GM19193 (cell line): ENCODE measurements around the gene MDM4.

ENCODE experiments used
- POLR2A ChIP-seq: IDR thresholded peaks from 4 replicates; pipeline ENCODE4 v1.6.1; 2011; ENCODE audit not compliant: insufficient read depth, insufficient read length; ENCODE audit errors: extremely low read depth

MDM4 gene

DNA sequence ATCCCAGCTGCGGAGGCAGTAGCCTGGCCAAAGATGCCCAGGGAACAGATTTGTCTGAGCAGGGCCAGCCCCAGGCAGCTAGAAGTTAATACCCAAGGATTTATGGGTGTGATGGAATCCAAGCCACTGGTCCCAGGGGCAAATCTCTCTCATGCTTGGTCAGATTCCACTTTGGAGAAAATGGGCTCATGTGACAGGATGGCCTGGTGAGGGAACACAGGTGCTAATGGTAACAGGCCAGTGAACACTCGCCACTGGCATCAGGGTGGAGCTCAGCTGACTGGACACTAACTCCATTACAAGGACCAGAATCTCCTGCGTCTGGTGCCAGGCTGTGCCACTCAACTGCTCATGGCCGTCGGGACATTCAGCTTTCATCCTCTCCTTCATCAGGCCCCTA, 12.0 kb downstream of the MDM4 start:
- no peak for TF ChIP-seq POLR2A

DNA sequence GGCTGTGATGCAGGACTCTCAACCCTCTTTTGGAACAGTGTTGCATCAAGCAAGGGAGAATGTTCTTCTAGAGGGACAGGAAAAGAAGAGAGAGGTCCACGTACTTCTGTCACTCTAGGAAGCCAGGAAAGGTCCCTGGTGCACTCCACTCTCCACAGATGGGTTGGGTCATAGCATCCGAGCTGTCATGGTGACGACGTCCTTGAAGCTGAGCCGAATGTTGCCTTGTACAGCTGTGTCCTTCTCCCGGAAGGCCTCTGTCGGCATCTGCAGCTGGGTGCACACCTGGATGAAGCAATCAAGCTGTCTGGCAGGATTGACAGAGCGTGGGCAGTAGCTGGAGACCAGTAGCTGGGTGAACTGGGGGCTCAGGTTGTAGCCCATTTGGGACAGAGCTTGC, 12.5 kb downstream of the MDM4 start:
- no peak for TF ChIP-seq POLR2A

DNA sequence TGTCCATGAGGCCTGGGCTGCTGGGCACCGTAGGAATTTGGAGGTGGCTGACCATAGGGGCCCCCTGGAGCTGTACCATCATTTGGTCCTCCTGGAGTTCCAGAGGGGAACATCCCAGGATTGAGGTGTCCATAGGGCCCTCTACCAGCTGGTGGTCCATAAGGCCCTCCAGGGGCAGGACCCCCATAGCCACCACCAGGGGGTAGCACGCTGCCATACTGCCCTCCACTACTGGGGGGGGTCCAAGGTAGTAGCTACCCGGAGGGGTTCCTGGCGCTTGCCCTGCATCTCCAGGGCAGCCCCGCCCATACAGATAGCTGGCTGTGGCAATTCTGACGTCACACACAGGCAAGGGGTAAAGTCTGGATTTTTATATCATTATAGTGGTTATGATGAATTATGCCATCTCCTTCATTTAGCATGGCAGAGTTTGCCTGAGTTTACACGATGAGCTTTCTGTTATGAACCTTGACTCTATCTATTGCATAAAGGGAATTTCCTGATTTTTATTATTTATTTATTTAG, 13.2 kb downstream of the MDM4 start:
- TF ChIP-seq POLR2A: no peak

DNA sequence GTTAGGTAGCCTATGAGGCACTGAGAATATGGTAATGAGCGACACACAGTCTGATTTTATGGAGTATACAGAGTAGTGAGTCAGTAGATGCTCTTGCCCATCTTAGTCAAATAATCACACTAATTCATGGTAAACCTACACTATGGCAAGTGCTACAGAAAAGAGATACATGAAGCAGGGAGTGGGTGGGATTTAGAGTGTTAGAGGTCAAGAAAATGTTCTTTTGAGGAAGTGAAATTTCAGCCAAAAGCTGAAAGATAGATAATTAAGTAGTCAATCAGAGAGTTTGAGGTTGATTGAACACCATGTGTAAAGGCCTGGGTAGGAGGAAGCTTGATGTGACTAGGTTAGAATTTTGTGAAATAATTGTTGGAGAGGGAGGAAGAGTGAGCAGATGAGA, 14.7 kb downstream of the MDM4 start:
- TF ChIP-seq POLR2A: no peak

DNA sequence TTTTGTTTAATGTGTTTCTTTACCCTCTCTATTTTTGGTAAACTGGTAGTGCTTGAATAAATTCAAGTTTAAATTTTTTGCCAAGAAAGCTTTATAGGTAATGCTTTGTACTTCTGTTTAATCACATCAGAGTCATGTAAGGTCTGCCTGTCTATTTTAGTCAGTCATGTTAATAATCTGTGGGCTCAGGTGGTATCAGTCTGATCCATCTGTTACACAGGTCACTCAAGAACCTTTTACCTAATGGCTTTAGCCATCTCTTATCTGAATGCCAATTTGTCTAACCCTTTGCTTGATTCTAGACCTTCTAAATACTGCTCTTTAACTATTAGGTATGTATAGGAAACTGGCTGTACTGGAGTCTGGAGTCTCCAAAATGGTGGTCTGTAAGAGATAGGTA, 16.6 kb downstream of the MDM4 start:
- TF ChIP-seq POLR2A: no peak

DNA sequence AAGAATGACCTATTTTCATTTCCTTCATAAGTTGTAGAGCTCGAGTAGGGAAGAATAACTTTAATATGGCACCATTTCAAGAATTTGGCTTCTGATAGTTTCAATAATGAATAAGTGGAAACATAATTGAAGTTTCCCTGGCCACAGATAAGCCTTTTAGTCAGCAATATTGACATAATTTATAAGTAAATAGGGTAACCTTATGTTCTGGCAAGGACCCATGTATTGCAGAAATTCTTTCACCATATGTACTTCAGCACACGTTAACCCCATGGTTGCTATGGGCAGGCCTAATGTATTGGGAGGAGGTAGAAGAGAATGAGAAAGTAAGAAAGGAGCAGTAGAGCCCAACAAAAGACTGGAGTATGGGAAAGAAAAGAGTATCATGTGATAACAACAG, 25.4 kb downstream of the MDM4 start:
- TF ChIP-seq POLR2A: no peak

DNA sequence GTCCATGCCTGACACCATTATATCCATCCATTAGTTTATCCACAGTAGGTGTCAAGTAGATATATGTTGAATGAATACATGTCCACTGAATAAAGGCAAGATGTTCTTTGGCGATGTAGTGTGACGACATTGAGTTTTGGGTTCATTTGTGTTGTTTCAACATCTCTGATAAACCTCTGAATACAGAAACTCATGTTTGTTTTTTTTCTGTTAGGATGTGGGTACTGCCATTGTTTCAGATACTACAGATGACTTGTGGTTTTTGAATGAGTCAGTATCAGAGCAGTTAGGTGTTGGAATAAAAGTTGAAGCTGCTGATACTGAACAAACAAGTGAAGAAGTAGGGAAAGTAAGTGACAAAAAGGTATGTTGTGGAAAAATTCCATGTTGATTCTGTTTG, 28.1 kb downstream of the MDM4 start:
- no peak for TF ChIP-seq POLR2A

DNA sequence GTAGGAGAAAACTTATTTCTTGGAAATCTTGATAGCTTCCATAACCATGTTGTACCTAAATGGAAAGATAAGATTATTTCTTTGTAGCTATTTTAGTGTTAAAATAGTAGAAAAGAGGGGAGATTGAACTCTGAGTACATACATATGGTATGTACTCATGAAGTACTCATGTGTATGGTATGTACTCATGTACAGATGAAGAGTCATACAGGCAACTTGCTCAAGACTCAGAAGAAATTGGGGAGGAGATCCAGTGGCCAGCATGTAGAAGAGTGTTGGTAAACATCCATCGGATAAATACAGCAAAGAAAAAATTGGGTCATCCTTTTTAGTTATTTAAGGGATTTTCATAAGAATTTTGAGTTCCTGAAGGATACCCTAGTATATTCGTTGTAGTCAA, 29.0 kb downstream of the MDM4 start:
- TF ChIP-seq POLR2A: no peak

DNA sequence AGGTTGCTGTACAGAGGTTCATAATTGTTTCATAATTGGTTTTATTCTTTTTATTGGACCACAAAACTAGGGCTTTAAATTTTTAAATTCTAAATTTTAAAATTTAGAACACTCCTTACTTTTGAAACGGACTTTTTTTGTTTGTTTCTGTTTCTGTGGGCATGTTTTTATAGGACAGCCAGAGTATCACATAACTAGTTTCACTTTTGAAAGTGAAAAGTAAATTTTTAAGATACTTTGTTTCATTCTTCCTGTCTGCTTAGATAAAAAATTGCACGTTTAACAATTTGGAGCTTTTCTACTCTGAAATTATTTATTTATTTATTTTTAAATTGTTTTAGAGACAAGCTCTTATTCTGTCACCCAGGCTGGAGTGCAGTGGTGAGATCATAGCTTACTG, 29.7 kb downstream of the MDM4 start:
- no peak for TF ChIP-seq POLR2A

DNA sequence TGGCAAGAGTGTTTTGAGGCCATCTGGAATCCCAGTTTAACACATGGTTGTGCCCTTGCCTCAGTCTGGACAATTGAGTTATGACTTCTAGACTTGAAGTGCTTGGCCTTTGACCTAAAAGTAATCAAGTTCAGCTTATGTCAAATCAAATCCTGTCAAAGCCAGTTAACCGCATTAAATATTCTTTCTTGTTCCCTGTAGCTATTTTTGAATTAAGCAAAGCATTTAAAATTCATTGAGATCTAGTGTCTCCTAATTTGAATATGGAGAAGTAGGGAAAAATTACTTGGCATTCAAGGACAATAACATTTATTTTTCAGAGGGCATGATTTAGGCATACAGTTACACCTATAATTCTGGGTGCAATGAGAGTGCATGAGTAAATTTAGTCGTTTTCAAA, 32.1 kb downstream of the MDM4 start:
- no peak for TF ChIP-seq POLR2A

DNA sequence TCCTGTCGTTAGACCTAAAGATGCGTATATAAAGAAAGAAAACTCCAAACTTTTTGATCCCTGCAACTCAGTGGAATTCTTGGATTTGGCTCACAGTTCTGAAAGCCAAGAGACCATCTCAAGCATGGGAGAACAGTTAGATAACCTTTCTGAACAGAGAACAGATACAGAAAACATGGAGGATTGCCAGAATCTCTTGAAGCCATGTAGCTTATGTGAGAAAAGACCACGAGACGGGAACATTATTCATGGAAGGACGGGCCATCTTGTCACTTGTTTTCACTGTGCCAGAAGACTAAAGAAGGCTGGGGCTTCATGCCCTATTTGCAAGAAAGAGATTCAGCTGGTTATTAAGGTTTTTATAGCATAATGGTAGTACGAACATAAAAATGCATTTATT, 33.1 kb downstream of the MDM4 start:
- no peak for TF ChIP-seq POLR2A

DNA sequence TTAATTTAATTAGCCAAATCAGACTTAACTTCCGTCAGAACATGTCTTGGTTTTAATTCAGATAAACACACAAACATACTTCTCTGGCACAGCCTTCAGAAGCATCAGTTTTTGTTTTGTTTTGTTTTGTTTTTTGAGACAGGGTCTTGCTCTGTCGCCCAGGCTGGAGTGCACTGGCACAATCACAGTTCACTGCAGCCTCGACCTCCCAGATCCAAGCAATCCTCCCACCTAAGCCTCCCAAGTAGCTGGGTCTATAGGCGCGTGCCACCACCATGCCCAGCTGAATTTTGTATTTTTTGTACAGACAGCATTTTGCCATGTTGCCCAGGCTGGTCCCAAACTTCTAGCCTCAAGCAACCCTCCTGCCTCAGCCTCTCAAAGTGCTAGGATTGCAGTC, 34.7 kb downstream of the MDM4 start:
- TF ChIP-seq POLR2A: no peak

DNA sequence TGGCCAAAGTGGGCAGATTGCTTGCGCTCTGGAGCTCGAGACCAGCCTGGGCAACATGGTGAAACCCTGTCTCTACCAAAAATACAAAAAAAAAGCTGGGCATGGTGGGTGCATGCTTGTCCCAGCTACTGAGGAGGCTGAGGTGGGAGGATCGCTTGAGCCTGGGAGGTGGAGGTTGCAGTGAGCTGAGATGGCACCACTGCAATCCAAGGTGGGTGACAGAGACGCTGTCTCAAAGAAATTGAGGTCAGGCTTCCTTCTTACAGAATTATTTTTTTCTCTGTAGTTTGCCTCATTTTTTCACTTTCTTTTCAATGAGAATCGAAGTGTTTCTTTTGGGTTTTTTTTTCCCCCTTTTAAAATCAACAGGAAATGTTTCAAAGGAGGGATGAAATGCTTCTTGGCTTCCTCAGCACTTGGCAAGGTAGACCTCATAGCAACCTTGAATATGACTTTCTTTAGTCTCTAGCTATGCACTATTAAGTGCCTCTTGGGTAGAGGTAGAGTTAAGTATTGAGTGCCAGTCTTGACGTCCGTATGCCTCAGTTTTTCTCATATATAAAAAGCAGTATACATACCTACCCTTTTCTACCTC, 40.3 kb downstream of the MDM4 start:
- no peak for TF ChIP-seq POLR2A

DNA sequence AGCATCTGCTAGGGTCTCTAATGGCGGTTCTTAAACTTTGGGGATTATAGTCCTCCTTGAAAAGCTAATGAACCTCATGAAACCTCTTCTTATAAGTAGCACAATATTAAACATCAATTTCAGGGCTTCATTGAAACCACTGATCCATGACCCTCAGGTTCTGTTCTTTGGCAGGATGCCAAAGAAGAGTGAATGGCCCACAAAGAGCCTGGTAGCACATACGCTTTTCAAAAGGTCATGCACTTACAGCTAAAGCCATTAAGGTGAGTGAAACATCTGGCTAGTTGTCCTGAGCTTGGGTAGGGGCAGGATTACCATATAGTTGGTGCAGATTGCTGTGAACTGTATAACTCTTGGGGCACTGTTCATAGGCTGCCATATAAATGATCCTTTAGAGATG, 42.3 kb downstream of the MDM4 start:
- TF ChIP-seq POLR2A: no peak

DNA sequence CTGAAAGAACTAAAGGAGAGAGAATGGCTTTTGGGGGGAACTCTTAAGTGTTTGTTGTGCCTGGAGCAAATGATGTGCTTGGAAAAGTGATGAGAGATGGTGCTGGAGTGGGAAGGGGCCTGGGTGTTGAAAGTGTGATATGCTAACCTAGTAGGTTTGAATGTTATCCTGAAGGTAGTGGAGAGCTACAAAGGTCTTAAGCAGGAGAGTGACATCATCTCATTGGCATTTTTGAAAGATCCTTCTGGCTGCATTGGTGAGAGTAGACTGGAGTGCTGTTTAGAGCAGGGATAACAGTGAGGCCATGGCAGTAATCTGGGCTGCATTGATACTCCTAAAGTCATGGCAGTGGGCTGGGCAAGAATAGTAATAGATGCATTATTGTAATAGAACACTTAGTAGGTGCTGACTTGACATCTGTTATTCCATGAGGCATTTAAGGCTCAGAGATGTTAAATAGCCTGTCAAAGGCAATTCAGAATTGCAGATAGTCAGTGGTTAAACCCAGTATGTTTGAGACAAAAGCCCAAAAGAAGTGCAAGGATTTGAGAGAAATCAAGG, 44.5 kb downstream of the MDM4 start:
- no peak for TF ChIP-seq POLR2A

DNA sequence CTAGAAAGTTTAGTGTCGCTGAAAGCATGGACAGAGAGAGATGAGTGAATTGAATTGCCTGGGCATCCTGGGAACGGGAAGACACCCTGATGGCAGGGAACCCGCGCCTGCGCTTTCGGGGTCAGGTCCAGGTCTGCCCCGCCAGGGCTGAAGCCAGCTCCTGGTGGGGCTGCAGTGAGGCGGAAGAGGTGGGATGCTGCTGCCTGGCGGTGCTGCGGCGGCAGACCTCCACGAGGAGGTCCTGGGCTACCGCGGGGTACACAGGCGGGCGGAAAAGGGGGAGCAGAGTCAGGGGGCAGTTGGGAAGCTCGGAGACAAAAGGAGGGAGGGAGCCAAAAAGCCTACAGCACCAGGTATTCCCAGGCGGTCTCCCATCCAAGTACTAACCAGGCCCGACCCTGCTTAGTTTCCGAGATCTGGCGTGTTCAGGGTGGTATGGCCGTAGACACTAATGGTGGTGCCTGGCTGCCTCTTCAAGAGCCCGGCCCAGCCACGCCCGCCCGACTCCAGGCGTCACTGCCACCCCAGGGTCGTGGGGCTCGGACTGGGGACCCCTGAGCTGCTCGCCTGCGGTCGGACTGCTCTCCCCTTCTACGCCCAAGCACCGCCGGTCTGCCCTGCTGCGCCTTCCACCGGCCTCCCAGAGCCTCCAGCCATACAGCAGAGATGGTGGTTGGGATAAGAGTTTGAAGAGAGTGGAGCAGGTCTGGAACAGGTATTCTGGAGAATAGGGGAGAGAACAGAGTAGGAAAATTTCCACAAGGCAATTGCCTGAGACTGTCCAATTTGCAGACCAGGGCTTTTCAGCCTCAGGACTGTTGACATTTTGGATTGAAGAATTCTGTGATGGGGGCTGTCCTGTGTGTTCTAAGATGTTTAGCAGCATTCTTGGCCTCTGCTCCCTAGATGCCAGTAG, 46.1 kb downstream of the MDM4 start:
- TF ChIP-seq POLR2A: no peak
